Naive thymus-derived CD4-positive, alpha-beta T cell (primary cell): ENCODE data around the gene SLC16A12. TPM values are rescaled to one million over a fixed set of nuclear protein-coding genes. Genes with fewer than 3 reads are reported as not detected.

Source experiments
- ATAC-seq: fragments of 150-1000 bp; cut with Tn5 transposase; 2 replicates; pipeline ENCODE4 v1.10.0; 2021; ENCODE audit warnings: mild to moderate bottlenecking, moderate library complexity
- CTCF ChIA-PET: fragments of 350-600 bp; sonication (Branson Sonifier 250); formaldehyde crosslinking; loops from one replicate; lab custom pipeline; 2021; ENCODE audit warnings: antibody characterized with exemption; lab: Charles Lee
- POLR2A ChIA-PET: fragments of 350-600 bp; sonication (Branson Sonifier 250); formaldehyde crosslinking; loops from one replicate; lab custom pipeline; 2021; ENCODE audit warnings: antibody characterized with exemption, inconsistent platforms; lab: Charles Lee
- DNase-seq, 9 donors: peaks; one replicate each; pipeline versions ENCODE4 v3.0.0 to v3.0.0-alpha.2; 2020 to 2022; ENCODE audit warnings: mixed read lengths in 1 of 9
- H3K27ac ChIP-seq: one replicate; pipeline ENCODE4 v1.7.0; 2013; ENCODE audit warnings: mild to moderate bottlenecking, low read depth, low read length, moderate library complexity
- H3K27me3 ChIP-seq, 2 donors: one replicate each; pipeline ENCODE4 v1.7.0; 2013; ENCODE audit warnings: low read length in 2 of 2, mild to moderate bottlenecking in 2 of 2, moderate library complexity in 2 of 2; ENCODE audit not compliant: control insufficient read depth in 2 of 2, insufficient read depth in 2 of 2
- H3K36me3 ChIP-seq, 3 experiments: 1 replicate in 2 of 3; 2 replicates in 1 of 3; pipeline ENCODE4 v1.7.0; 2013; ENCODE audit warnings: low read length in 3 of 3, mild to moderate bottlenecking in 3 of 3, moderate library complexity in 1 of 3; ENCODE audit not compliant: insufficient read depth in 3 of 3, control insufficient read depth in 2 of 3
- H3K4me1 ChIP-seq, 2 donors: one replicate each; pipeline ENCODE4 v1.7.0; 2013; ENCODE audit warnings: low read length in 2 of 2, mild to moderate bottlenecking in 2 of 2, moderate library complexity in 1 of 2; ENCODE audit not compliant: control insufficient read depth in 2 of 2, insufficient read depth in 2 of 2
- H3K4me3 ChIP-seq: 2 replicates; pipeline ENCODE4 v1.7.0; 2013; ENCODE audit warnings: mild to moderate bottlenecking, low read length
- H3K9me3 ChIP-seq, 3 experiments: 1 replicate in 2 of 3; 2 replicates in 1 of 3; pipeline ENCODE4 v1.7.0; 2013; ENCODE audit warnings: low read length in 3 of 3; ENCODE audit not compliant: control insufficient read depth in 2 of 3
- H3K27ac Mint-ChIP-seq, 9 donors: one replicate each; pipeline ENCODE4 v1.8.0; 2020 to 2022; ENCODE audit warnings: mixed read lengths in 9 of 9, mild to moderate bottlenecking in 8 of 9, moderate library complexity in 5 of 9, inconsistent platforms in 2 of 9
- H3K27me3 Mint-ChIP-seq, 5 donors: one replicate each; pipeline ENCODE4 v1.8.0; 2021 to 2022; ENCODE audit warnings: mixed read lengths in 5 of 5, mild to moderate bottlenecking in 1 of 5
- H3K36me3 Mint-ChIP-seq, 5 donors: one replicate each; pipeline ENCODE4 v1.8.0; 2020 to 2022; ENCODE audit warnings: mixed read lengths in 5 of 5, mild to moderate bottlenecking in 3 of 5, inconsistent platforms in 1 of 5
- H3K4me1 Mint-ChIP-seq, 7 donors: one replicate each; pipeline ENCODE4 v1.8.0; 2020 to 2022; ENCODE audit warnings: mixed read lengths in 7 of 7, mild to moderate bottlenecking in 3 of 7, inconsistent platforms in 1 of 7
- H3K4me3 Mint-ChIP-seq, 10 donors: one replicate each; pipeline ENCODE4 v1.8.0; 2020 to 2022; ENCODE audit warnings: mild to moderate bottlenecking in 10 of 10, mixed read lengths in 10 of 10, moderate library complexity in 6 of 10, inconsistent platforms in 2 of 10
- H3K9me3 Mint-ChIP-seq, 11 donors: one replicate each; pipeline ENCODE4 v1.8.0; 2020 to 2022; ENCODE audit warnings: mixed read lengths in 11 of 11, mild to moderate bottlenecking in 4 of 11, inconsistent platforms in 1 of 11, moderate library complexity in 1 of 11
- intact Hi-C, 2 donors: fragments of 100-400 bp; cut with micrococcal nuclease; formaldehyde crosslinking; loops; one replicate each; pipeline ENCODE4 v1.15.1; 2023
- polyA plus RNA-seq, 2 donors: library from polyadenylated mRNA; unstranded; fragments of 300-500 nt; fragmentation: Illumina TruSeq; gene quantifications; one replicate each; pipeline ENCODE4 v1.2.3, GENCODE V29; 2021
- total RNA-seq, 6 experiments: library from RNA in 5 of 6; stranded (reverse) in 5 of 6; gene quantifications; 1 replicate in 5 of 6; 2 replicates in 1 of 6; pipeline ENCODE4 v1.2.3 and lab custom pipeline; 2021 to 2026

SLC16A12 gene
- total and polyA plus RNA-seq, 7 experiments from 2014 or later, result not detected

DNA sequence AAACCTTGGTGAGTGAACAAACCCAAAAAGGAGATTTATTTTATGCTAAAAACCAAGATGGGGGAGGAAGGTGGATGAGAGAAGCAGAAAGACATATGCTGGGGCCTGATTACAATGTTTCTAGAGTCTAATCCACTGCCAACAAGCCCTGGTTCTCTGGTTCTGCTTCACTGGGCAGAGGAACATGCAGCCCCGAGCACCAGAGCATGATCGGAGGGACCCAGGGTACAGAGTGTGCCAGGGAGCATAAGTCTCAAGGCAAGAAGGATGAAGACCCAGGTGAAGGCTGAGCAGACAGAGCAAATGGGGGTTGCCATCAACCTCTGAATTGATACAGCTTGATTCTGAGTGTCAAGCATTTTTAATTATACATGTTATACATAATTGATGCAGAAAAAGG, 30.7 kb downstream of the SLC16A12 start:
- ChIA-PET CTCF (no interaction called here), POLR2A (no interaction called here)
- no peak overlapping the region for H3K4me3 Mint-ChIP-seq
- H3K27ac Mint-ChIP-seq, result no peak overlapping the region
- Histone ChIP-seq H3K36me3 (no peaks in the 10 kb centered on the region), H3K27me3 (no peaks in the 10 kb centered on the region), H3K4me1 (no peaks in the 10 kb centered on the region), H3K27ac (no peak overlapping the region), H3K4me3 (no peak overlapping the region), H3K9me3 (no peaks in the 10 kb centered on the region)
- peaks cover 0 to 6% (median 0%) of the 10 kb centered on the region in 11 donors for H3K9me3 Mint-ChIP-seq
- intact Hi-C loops, result no loop called here
- H3K4me1 Mint-ChIP-seq, result peaks cover 4 to 12% (median 10%) of the 10 kb centered on the region in 7 donors
- H3K36me3 Mint-ChIP-seq, result peaks cover 0 to 4% (median 0%) of the 10 kb centered on the region in 5 donors
- peaks cover 0 to 19% (median 8%) of the 10 kb centered on the region in 5 donors for H3K27me3 Mint-ChIP-seq
- ATAC-seq (no peak), DNase-seq (no peak)

DNA sequence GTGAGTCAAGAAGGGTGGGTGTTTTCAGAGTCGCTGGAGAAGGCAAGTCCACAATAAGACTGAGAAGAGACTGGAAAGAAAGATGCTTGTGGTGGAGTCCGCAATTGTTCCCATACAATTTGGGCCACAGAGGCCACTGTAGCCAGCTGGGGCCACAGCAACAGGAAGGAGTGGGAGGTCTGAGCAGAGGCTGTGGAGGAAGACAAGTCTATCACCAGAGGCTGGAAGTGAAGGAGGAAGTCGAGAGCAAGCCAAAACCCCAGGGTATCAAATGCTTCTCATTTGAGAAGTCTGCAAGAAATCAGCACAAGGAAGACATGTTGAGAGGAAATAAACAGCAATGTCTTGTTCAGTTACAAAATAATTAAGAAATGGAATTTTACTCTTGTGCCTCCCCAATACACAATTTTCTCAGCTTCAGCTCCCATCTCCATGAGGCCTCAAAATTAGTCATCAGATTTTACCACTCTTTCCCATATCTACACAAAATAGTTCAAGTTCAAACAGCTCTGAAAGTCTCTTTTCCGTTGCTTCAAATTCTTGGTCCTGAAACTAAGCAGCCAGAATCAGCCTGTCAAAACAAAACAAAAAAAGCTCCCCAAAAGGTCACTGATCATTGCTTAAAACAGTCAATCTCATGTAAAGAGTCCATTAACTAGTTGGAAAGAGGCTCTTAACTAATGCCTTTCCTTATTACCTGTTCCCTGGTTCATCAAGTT, 31.6 kb downstream of the SLC16A12 start:
- no peak for ATAC-seq
- H3K27me3 Mint-ChIP-seq, result peaks cover 0 to 20% (median 8%) of the 10 kb centered on the region in 5 donors
- ChIA-PET CTCF (no interaction called here), POLR2A (no interaction called here)
- peaks cover 4 to 13% (median 10%) of the 10 kb centered on the region in 7 donors for H3K4me1 Mint-ChIP-seq
- Histone ChIP-seq H3K27ac (no peak overlapping the region), H3K27me3 (no peaks in the 10 kb centered on the region), H3K9me3 (no peaks in the 10 kb centered on the region), H3K4me1 (no peaks in the 10 kb centered on the region), H3K36me3 (no peaks in the 10 kb centered on the region), H3K4me3 (no peak overlapping the region)
- intact Hi-C loops, result no loop called here
- H3K9me3 Mint-ChIP-seq, result peaks cover 0 to 4% (median 0%) of the 10 kb centered on the region in 11 donors
- H3K27ac Mint-ChIP-seq, result peak overlapping the region in 1 of 9 donors; percentile 31
- H3K36me3 Mint-ChIP-seq, result peaks cover 0 to 4% (median 0%) of the 10 kb centered on the region in 5 donors
- DNase-seq, result no peak
- no peak overlapping the region for H3K4me3 Mint-ChIP-seq

GRCh38 chr10:89503151-89503550, 32.2 kb downstream of the SLC16A12 start:
- Histone ChIP-seq H3K27ac (no peak overlapping the region), H3K9me3 (no peaks in the 10 kb centered on the region), H3K4me3 (no peak overlapping the region), H3K4me1 (no peaks in the 10 kb centered on the region), H3K27me3 (no peaks in the 10 kb centered on the region), H3K36me3 (no peaks in the 10 kb centered on the region)
- Mint-ChIP-seq H3K4me3 (no peak overlapping the region), H3K4me1 (peaks cover 4 to 13% (median 10%) of the 10 kb centered on the region in 7 donors), H3K36me3 (peaks cover 0 to 4% (median 0%) of the 10 kb centered on the region in 5 donors), H3K9me3 (peaks cover 0 to 4% (median 0%) of the 10 kb centered on the region in 11 donors), H3K27me3 (peaks cover 0 to 14% (median 8%) of the 10 kb centered on the region in 5 donors), H3K27ac (peak overlapping the region in 1 of 9 donors; percentile 31)
- ATAC-seq (no peak), DNase-seq (no peak)
- ChIA-PET CTCF (no interaction called here), POLR2A (no interaction called here)
- intact Hi-C loops, result no loop called here

DNA sequence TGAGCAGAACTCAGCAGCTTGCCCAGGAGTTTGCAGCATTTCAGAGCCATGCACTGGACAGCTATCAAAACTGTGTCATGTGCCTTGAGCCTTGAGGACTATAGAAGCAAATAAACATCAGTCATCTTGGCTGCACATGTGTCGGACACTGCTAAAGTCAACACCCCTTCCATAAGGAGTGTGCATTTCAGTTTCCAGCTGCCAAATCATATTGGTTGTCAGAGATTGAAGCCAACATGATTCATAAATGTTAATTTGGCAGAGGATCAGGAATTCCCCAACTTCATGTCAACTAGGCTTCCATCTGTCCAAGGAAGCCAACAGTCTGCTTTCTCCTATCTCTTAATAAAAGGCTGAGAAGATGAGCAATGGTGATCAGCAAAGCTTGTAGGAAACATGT, 32.8 kb downstream of the SLC16A12 start:
- Histone ChIP-seq H3K4me1 (no peaks in the 10 kb centered on the region), H3K9me3 (no peaks in the 10 kb centered on the region), H3K36me3 (no peaks in the 10 kb centered on the region), H3K4me3 (no peak overlapping the region), H3K27ac (no peak overlapping the region), H3K27me3 (no peaks in the 10 kb centered on the region)
- Mint-ChIP-seq H3K9me3 (peaks cover 0 to 4% (median 0%) of the 10 kb centered on the region in 11 donors), H3K27me3 (peaks cover 0 to 11% (median 8%) of the 10 kb centered on the region in 5 donors), H3K27ac (no peak overlapping the region), H3K36me3 (peaks cover 0 to 4% (median 0%) of the 10 kb centered on the region in 5 donors), H3K4me3 (no peak overlapping the region), H3K4me1 (peaks cover 4 to 13% (median 10%) of the 10 kb centered on the region in 7 donors)
- ChIA-PET POLR2A (no interaction called here), CTCF (no interaction called here)
- ATAC-seq (no peak), DNase-seq (no peak)
- intact Hi-C loops, result no loop called here

- DNase-seq, result no peak
- no peaks in the 10 kb centered on the region for H3K27me3 ChIP-seq
- peaks cover 0 to 2% (median 0%) of the 10 kb centered on the region in 7 donors for H3K4me1 Mint-ChIP-seq
- H3K9me3 ChIP-seq, result no peaks in the 10 kb centered on the region
- peaks cover 0 to 4% (median 0%) of the 10 kb centered on the region in 5 donors for H3K36me3 Mint-ChIP-seq
- H3K27ac Mint-ChIP-seq, result no peak overlapping the region
- ChIA-PET CTCF (no interaction called here), POLR2A (interaction anchor here (0.6 kb wide), 1 partner anchor 739 kb away, joined by 3 read pairs; no protein-coding TSS in a partner anchor)
- H3K4me1 ChIP-seq, result no peaks in the 10 kb centered on the region
- intact Hi-C loops, result no loop called here
- no peak overlapping the region for H3K4me3 Mint-ChIP-seq
- no peak overlapping the region for H3K27ac ChIP-seq
- peaks cover 5 to 37% (median 12%) of the 10 kb centered on the region in 5 donors for H3K27me3 Mint-ChIP-seq
- ATAC-seq, result no peak
- H3K4me3 ChIP-seq, result no peak overlapping the region
- no peaks in the 10 kb centered on the region for H3K36me3 ChIP-seq
- no peaks in the 10 kb centered on the region for H3K9me3 Mint-ChIP-seq
Observed at GRCh38 chr10:89494575-89494974, 40.8 kb downstream of the SLC16A12 start.

GRCh38 chr10:89494068-89494467, 41.3 kb downstream of the SLC16A12 start:
- intact Hi-C loops, result no loop called here
- ATAC-seq, result no peak
- Mint-ChIP-seq H3K4me3 (no peak overlapping the region), H3K9me3 (no peaks in the 10 kb centered on the region), H3K4me1 (no peaks in the 10 kb centered on the region), H3K36me3 (peaks cover 0 to 4% (median 0%) of the 10 kb centered on the region in 5 donors), H3K27ac (no peak overlapping the region), H3K27me3 (peaks cover 5 to 37% (median 12%) of the 10 kb centered on the region in 5 donors)
- Histone ChIP-seq H3K27me3 (no peaks in the 10 kb centered on the region), H3K4me3 (no peak overlapping the region), H3K9me3 (no peaks in the 10 kb centered on the region), H3K36me3 (no peaks in the 10 kb centered on the region), H3K27ac (no peak overlapping the region), H3K4me1 (no peaks in the 10 kb centered on the region)
- ChIA-PET CTCF (no interaction called here), POLR2A (no interaction called here)
- no peak for DNase-seq
